Pons (tissue), 1 donor: ENCODE results near the gene PAGR1.
A peak's percentile ranks its signal among the peaks of the same experiment; 100 is the strongest.
"Not testable (repeated sequence)": the region's sequence is repeated elsewhere in the genome, so short reads cannot be mapped to it uniquely, and the experiment has no call there.

Experiments used
- DNase-seq: peaks from one replicate; pipeline ENCODE4 v3.0.0-alpha.2; 2016; ENCODE audit warnings: low spot score

PAGR1 gene

GRCh38 chr16:29812754-29813643 is 3.0 kb upstream of the PAGR1 start:
- DNase-seq = no peak

GRCh38 chr16:29813644-29814562 is 2.0 kb upstream of the PAGR1 start:
- no peak for DNase-seq

- DNase-seq = no peak
Measured at GRCh38 chr16:29814592-29814991, 1.4 kb upstream of the PAGR1 start.

DNA sequence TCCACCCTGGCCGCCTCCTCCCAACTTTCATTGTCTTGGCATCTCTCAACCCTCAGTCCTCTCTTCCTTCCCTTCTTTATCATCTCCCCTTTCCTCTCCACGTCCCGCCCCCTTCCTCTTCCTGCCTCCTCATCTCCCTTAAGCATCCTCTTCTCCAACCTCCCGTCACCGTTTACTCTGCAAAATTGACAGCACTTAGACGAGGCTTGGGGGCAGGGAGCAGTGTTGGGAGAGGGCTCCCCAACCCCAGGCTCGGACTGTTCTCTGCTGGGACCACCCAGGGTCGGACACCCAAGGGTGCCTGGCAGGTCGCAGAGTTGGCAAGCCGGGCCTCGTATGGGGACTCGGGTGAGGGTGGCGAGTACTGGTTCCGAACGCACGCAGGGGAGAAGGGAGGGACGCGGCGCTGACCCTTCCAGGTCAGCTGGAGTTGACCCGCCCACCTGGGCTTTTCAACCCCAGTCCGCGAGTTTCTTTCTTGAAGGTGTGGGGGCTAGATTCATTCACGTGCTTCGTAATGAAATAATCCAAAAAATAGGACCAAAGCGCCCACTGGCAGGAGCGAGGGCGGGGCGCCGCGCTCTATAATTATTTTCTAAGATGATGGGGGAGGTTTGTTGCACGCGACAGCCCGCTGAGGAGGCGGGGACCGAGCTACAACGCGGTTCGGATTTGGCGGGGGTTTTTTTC is 775 bp upstream of the PAGR1 start:
- DNase-seq = no peak

GRCh38 chr16:29816694-29817441 is 916 bp downstream of the PAGR1 start:
- no peak for DNase-seq

GRCh38 chr16:29818082-29818481 is 2.1 kb downstream of the PAGR1 start:
- DNase-seq = no peak

DNA sequence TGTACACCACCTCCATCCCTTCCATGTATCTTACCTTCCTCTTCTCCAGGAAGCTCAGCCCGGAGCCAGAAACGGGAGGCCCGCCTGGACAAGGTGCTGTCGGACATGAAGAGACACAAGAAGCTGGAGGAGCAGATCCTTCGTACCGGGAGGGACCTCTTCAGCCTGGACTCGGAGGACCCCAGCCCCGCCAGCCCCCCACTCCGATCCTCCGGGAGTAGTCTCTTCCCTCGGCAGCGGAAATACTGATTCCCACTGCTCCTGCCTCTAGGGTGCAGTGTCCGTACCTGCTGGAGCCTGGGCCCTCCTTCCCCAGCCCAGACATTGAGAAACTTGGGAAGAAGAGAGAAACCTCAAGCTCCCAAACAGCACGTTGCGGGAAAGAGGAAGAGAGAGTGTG is 3.6 kb downstream of the PAGR1 start:
- DNase-seq = no peak

DNA sequence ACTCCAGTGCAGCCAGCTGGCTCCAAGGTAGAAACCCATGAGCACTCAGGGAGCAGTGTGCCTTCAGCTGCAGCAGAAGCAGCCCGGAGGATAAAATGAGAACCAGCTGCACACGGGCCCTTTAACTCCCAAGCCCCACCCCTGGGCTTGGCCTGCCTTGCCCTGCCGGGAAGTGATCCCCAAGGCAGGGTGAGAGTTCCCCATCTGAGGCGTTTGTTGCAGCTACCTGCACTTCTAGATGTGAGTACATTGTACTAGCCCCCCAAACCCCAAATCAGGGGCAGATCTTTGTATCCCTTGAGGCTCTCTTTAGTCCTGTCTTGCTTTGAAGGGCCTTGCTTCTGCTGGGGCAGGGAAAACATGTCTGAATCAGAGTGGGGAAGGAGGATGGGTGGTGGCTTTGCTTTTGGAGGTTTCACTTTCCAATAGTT is 4.3 kb downstream of the PAGR1 start, which contains the start of gene MVP:
Gene MVP (plus strand): TSS at position 192 of the 431 bp plus-strand sequence. CDS start 10,088 bp downstream, outside the sequence.
- peak; percentile 76 for DNase-seq

DNA sequence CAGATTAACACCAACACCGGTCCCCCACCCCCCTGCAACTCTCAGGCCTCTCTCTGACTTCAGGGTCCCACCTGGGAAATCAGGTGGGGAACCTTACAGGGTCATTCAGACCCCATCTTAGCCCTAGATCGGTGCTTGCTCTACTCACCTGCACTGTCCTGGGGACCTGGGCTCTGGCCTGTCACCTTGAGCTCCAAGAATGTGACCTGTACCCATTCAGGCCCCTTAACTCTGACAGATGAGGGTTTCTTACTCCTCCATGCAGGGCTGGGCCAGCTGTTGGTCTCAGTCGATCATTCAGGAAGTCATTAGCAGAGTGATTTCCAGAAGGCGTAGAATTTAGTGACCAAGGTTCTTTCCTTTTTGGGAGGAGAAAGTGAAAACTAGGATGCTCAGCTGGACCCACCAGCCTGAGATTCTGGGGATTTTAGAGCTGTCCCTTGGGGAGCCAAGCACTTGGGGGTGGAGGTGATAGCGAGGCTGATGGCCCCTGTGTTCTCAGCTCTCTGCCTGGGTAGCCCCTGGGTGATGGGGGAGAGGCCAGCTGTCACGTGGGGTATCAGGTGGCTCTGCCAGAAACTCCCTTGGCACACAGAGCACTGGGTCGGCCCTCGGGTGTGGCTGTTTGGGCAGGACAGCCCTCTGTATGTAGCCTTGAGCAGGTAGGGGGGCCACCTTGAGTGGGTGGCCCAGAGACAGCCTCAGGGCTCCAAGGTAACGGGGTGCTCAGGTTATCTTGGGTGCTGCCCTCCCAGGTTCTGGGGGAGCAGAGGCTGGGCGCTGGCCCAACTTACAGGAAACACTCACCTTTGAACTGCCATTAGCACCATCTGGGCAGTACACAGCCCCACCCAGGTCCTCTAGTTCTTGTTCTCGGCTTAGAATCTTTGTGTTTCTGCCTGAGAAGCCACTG is 5.0 kb downstream of the PAGR1 start:
- DNase-seq = no peak

GRCh38 chr16:29821643-29822115 is 5.7 kb downstream of the PAGR1 start:
- no peak for DNase-seq

- DNase-seq = no peak
Measured at GRCh38 chr16:29824589-29825144, 8.7 kb downstream of the PAGR1 start.

GRCh38 chr16:29825145-29826044 is 9.4 kb downstream of the PAGR1 start:
- DNase-seq = peak; percentile 66

DNA sequence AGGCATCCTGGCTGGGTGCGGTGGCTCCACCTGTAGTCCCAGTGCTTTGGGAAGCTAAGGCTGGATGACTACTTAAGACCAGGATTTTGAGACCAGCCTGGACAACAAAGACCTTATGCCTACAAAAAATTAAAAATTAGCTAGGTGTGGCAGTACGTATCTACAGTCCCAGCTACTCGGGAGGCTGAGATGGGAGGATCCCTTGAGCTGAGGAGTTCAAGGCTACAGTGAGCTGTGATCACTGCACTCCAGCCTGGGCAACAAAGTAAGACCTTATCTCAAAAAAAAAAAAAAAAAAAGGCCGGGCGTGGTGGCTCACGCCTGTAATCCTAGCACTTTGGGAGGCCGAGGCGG is 10.4 kb downstream of the PAGR1 start:
- no peak for DNase-seq

GRCh38 chr16:29830774-29831173 is 14.8 kb downstream of the PAGR1 start:
- DNase-seq = no peak

DNA sequence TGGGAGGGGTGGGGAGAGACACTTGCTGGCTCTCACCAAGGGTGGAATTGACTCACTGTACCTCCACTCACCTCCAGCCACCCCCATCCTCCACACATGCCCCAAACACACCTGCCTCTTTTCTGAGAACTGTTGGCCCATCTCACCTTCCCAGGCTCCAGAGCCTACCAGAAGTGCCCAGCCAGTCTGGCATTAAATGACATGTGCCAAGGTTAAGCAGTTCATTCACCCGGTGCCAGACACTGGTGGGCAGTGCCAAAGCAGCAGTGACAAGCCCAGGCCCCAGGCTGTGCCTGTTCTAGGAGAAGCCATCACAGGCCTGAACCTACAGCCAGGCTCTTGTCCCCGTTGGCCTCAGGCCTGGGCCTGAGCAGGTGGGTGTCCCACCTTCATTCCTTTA is 15.5 kb downstream of the PAGR1 start:
- DNase-seq = no peak

DNA sequence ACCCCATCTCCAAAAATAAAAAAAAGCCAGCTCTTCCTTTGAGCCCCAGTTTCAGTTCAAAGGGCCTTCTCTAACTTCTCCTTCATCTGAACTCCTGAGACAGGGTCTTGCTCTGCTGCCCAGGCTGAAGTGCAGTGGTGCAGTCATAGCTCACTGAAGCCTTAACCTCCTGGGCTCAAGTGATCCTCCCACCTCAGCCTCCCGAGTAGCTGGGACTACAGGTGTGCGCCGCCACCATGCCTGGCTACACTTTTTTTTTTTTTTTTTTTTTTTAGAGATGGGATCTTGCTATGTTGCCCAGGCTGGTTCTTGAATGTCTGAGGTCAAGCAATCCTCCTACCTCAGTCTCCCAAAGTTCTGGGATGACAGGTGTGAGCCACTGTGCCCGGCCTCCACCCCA is 17.3 kb downstream of the PAGR1 start:
- DNase-seq = not testable (repeated sequence)

DNA sequence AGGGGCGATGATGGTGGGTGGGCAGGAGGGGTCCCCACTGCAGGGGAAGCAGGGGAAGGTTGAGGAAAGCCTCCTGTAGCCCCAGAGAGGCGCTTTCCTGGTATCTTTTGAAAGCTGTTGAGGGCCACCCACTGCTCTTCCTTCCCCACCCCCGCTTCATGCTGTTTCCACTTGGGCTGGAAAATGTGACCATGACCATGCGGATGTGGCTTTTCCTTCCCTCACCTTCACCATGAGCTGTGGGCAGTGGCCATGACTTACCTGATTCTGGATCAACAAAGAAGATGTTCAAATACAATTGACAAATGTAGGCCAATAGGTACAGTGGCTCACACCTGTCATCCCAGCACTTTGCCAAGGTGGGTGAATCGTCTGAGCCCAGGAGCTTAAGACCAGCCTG is 18.1 kb downstream of the PAGR1 start:
- DNase-seq = no peak

DNA sequence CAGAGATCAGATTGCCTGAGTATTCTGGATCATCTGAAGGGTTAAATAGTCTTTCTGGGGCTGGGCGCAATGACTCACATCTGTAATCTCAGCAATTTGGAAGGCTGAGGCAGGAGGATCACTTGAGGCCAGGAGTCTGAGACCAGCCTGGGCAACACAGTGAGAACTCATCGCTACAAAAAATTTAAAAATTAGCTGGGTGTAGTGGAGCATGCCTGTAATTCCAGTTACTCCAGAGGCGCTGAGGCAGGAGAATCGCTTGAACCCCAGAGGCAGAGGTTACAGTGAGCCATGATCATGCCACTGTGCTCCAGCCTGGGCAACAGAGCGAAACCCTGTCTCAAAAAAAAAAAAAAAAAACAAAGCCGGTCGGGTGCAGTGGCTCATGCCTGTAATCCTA is 20.0 kb downstream of the PAGR1 start:
- no peak for DNase-seq

DNA sequence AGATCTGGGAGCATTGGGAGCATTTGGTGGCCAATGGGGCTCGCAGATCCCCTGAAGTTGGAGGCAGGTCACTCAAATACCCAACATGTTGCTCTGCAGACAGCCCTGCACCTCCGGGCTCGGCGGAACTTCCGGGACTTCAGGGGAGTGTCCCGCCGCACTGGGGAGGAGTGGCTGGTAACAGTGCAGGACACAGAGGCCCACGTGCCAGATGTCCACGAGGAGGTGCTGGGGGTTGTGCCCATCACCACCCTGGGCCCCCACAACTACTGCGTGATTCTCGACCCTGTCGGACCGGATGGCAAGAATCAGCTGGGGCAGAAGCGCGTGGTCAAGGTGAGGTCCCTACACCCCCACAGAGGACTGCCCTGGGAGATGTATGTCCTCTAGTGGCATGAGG is 20.7 kb downstream of the PAGR1 start:
- no peak for DNase-seq
